ENCODE data around the gene KIF25.

GRCh38 chr6:168043193-168043847 lies 45.8 kb downstream of the KIF25 start:
- TF ChIP-seq GLIS3 (CRISPR knock-in tag; IDR thresholded peaks at IDR 0.05) (no peak), ZNF565 (CRISPR knock-in tag; conservative IDR thresholded peaks at IDR 0.05; ENCODE audit: low read depth) (no peak), SNAI2 (CRISPR knock-in tag; IDR thresholded peaks at IDR 0.05) (no peak), ARNTL (CRISPR knock-in tag; IDR thresholded peaks at IDR 0.05; ENCODE audit: borderline replicate concordance, low read depth) (no peak), ZFP30 (CRISPR knock-in tag; IDR thresholded peaks at IDR 0.05) (no peak), PPARA (CRISPR knock-in tag; IDR thresholded peaks at IDR 0.05; ENCODE audit: borderline replicate concordance) (no peak), RARB (CRISPR knock-in tag; IDR thresholded peaks at IDR 0.05) (no peak), ZNF8 (CRISPR knock-in tag; IDR thresholded peaks at IDR 0.05) (no peak), PATZ1 (CRISPR knock-in tag; IDR thresholded peaks at IDR 0.05; ENCODE audit: borderline replicate concordance) (no peak), ZFP3 (CRISPR knock-in tag; IDR thresholded peaks at IDR 0.05) (no peak), TOX (CRISPR knock-in tag; IDR thresholded peaks at IDR 0.05; ENCODE audit: borderline replicate concordance) (no peak)
- TF ChIP-seq, protein P1, sequence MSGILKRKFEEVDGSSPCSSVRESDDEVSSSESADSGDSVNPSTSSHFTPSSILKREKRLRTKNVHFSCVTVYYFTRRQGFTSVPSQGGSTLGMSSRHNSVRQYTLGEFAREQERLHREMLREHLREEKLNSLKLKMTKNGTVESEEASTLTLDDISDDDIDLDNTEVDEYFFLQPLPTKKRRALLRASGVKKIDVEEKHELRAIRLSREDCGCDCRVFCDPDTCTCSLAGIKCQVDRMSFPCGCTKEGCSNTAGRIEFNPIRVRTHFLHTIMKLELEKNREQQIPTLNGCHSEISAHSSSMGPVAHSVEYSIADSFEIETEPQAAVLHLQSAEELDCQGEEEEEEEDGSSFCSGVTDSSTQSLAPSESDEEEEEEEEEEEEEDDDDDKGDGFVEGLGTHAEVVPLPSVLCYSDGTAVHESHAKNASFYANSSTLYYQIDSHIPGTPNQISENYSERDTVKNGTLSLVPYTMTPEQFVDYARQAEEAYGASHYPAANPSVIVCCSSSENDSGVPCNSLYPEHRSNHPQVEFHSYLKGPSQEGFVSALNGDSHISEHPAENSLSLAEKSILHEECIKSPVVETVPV (CRISPR knock-in tag; IDR thresholded peaks at IDR 0.05), result no peak
- TF ChIP-seq, protein P2, sequence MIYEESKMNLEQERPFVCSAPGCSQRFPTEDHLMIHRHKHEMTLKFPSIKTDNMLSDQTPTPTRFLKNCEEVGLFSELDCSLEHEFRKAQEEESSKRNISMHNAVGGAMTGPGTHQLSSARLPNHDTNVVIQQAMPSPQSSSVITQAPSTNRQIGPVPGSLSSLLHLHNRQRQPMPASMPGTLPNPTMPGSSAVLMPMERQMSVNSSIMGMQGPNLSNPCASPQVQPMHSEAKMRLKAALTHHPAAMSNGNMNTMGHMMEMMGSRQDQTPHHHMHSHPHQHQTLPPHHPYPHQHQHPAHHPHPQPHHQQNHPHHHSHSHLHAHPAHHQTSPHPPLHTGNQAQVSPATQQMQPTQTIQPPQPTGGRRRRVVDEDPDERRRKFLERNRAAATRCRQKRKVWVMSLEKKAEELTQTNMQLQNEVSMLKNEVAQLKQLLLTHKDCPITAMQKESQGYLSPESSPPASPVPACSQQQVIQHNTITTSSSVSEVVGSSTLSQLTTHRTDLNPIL (CRISPR knock-in tag; IDR thresholded peaks at IDR 0.05; ENCODE audit: low read depth), result no peak
- TF ChIP-seq, protein P3, sequence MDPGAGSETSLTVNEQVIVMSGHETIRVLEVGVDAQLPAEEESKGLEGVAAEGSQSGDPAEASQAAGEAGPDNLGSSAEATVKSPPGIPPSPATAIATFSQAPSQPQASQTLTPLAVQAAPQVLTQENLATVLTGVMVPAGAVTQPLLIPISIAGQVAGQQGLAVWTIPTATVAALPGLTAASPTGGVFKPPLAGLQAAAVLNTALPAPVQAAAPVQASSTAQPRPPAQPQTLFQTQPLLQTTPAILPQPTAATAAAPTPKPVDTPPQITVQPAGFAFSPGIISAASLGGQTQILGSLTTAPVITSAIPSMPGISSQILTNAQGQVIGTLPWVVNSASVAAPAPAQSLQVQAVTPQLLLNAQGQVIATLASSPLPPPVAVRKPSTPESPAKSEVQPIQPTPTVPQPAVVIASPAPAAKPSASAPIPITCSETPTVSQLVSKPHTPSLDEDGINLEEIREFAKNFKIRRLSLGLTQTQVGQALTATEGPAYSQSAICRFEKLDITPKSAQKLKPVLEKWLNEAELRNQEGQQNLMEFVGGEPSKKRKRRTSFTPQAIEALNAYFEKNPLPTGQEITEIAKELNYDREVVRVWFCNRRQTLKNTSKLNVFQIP (CRISPR knock-in tag; IDR thresholded peaks at IDR 0.05; ENCODE audit: borderline replicate concordance, low read depth), result no peak
